ENCODE results near the gene GNGT2. TPM values are rescaled to one million over a fixed set of nuclear protein-coding genes. Genes with fewer than 3 reads are reported as not detected.

Gene GNGT2
- total and polyA plus RNA-seq, 4 donors: 1.8 to 12.3 (median 7.3) TPM

DNA sequence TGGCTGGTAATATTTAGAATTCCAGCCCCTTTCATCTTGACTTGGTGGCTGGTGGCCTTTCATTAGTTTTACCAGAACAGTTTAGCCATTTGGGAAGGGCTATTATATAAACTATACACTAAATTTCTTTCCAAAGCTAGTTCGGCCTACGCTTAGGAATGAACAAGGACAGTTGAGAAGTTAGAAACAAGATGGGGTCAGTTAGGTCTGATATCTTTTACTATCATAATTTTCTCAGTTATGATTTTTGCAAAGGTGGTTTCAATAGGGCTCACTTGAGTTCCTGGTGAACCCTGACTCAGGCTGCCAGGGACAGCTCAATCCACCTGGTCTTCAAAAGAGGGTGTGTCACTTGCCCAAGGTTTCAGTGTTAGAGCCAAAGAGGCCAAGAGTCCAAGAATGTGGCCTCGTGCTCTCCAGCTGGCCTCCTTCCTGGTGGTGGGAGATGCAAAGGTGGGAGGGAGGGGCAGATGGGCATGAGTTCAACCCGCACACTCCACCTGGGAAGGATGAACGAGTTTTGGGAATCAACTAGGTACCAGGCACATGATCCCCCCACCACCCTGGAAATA lies 24.2 kb upstream of the GNGT2 start:
- ATAC-seq (ENCODE audit: insufficient read depth, low FRiP score) (no peak), DNase-seq (no peak)
- 83 to 86% methylated on average over 5 of the region's 5 CpGs for WGBS, 2 donors
- H3K9me3 ChIP-seq (ENCODE audit: control insufficient read depth in 4 of 4, insufficient read depth in 3 of 4, low read length in 3 of 4): no peaks in the 10 kb centered on the region
- TF ChIP-seq, protein P1, sequence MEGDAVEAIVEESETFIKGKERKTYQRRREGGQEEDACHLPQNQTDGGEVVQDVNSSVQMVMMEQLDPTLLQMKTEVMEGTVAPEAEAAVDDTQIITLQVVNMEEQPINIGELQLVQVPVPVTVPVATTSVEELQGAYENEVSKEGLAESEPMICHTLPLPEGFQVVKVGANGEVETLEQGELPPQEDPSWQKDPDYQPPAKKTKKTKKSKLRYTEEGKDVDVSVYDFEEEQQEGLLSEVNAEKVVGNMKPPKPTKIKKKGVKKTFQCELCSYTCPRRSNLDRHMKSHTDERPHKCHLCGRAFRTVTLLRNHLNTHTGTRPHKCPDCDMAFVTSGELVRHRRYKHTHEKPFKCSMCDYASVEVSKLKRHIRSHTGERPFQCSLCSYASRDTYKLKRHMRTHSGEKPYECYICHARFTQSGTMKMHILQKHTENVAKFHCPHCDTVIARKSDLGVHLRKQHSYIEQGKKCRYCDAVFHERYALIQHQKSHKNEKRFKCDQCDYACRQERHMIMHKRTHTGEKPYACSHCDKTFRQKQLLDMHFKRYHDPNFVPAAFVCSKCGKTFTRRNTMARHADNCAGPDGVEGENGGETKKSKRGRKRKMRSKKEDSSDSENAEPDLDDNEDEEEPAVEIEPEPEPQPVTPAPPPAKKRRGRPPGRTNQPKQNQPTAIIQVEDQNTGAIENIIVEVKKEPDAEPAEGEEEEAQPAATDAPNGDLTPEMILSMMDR (IDR thresholded peaks at IDR 0.05; ENCODE audit: control extremely low read depth, extremely low read depth): no peak
- H3K4me3 ChIP-seq: no peak overlapping the region
- H3K27ac ChIP-seq (ENCODE audit: low read depth in 1 of 2, low read length in 1 of 2): no peak overlapping the region
- peaks cover 0 to 22% (median 11%) of the 10 kb centered on the region in 3 donors for H3K27me3 ChIP-seq (ENCODE audit: control insufficient read depth in 3 of 3, insufficient read depth in 3 of 3, low read length in 2 of 3)
- no peak overlapping the region for H3K9ac ChIP-seq (ENCODE audit: insufficient read depth in 1 of 2, low read length in 2 of 2)
- H3K36me3 ChIP-seq (ENCODE audit: control insufficient read depth in 4 of 4, insufficient read depth in 4 of 4, low read length in 4 of 4): no peaks in the 10 kb centered on the region
- H3K4me1 ChIP-seq (ENCODE audit: control insufficient read depth in 5 of 5, insufficient read depth in 5 of 5, low read length in 5 of 5): peaks cover 0 to 10% (median 0%) of the 10 kb centered on the region in 5 donors

DNA sequence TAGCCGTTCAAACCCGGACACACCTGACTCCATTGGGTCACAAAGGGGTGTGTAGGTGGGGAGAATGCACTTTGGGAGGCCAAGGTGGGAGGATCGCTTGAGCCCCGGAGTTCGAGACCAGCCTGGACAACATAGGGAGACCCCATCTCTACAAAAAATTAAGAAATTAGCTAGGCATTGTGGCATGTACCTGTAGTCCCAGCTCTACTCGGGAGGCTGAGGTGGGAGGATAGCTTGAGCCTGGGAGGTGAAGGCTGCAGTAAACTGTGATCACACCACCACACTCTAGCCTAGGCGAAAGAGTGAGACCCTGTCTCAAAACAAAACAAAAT lies 21.2 kb upstream of the GNGT2 start:
- Histone ChIP-seq H3K9ac (ENCODE audit: insufficient read depth in 1 of 2, low read length in 2 of 2) (no peak overlapping the region), H3K4me3 (no peak overlapping the region), H3K4me1 (ENCODE audit: control insufficient read depth in 5 of 5, insufficient read depth in 5 of 5, low read length in 5 of 5) (peaks cover 0 to 10% (median 0%) of the 10 kb centered on the region in 5 donors), H3K27ac (ENCODE audit: low read depth in 1 of 2, low read length in 1 of 2) (no peak overlapping the region), H3K9me3 (ENCODE audit: control insufficient read depth in 4 of 4, insufficient read depth in 3 of 4, low read length in 3 of 4) (no peaks in the 10 kb centered on the region), H3K27me3 (ENCODE audit: control insufficient read depth in 3 of 3, insufficient read depth in 3 of 3, low read length in 2 of 3) (peaks cover 0 to 42% (median 30%) of the 10 kb centered on the region in 3 donors), H3K36me3 (ENCODE audit: control insufficient read depth in 4 of 4, insufficient read depth in 4 of 4, low read length in 4 of 4) (no peaks in the 10 kb centered on the region)
- ATAC-seq (ENCODE audit: insufficient read depth, low FRiP score) (no peak), DNase-seq (no peak)
- TF ChIP-seq, protein P1 (IDR thresholded peaks at IDR 0.05; ENCODE audit: control extremely low read depth, extremely low read depth): no peak
- 69 to 82% methylated on average over 7 of the region's 7 CpGs for WGBS, 2 donors

DNA sequence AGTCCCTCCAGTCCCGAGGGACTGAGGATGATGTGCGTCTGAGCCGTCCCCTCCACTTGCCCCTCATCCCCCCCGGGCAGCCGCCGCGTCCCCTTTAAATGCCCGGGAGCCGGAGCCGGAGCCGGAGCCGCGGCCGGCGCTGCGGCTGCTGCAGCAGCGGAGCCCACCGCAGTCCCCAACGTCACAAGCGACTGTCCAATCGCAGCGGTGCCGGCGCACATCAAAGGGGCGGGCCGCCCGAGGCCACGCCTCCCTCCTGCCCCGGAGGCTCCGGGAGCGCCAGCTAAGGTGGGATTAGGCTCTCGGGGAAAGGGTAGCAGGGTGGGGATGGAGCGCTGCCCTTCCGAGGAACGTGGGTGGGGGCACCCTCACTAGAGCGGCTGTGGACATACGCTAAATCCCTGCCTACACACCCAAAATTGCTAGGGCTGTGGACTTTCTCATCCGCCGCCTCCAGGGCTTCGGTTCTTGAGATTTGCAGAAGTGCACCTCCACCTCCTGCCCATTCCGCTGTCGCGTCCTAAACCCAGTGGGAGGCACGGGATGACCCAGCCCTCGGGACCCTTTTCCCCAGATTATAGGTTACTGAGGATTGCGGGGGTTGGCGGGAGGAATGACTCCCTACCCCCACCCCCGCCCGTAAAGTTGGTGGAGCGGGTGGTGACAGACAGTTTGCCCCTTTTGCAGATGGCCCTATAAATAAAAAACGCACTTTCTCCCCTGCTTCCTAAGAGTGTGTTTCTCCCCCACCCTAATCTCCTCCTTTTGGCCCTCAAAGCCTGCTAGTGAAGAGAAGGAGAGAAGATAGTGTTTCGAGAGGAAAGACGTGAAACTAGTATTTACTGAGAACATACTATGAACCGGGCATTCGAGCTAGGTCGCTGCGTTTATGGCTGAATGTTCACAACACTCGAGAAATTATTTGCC lies 20.5 kb upstream of the GNGT2 start, which contains the start of gene PHOSPHO1:
TSS of gene PHOSPHO1 (minus strand) at position 152 of the 927 bp plus-strand sequence. CDS start 4,096 bp downstream, outside the sequence.
- H3K9me3 ChIP-seq (ENCODE audit: control insufficient read depth in 4 of 4, insufficient read depth in 3 of 4, low read length in 3 of 4): no peaks in the 10 kb centered on the region
- H3K4me1 ChIP-seq (ENCODE audit: control insufficient read depth in 5 of 5, insufficient read depth in 5 of 5, low read length in 5 of 5): peaks cover 0 to 10% (median 0%) of the 10 kb centered on the region in 5 donors
- TF ChIP-seq, protein P1 (IDR thresholded peaks at IDR 0.05; ENCODE audit: control extremely low read depth, extremely low read depth): no peak
- ATAC-seq (ENCODE audit: insufficient read depth, low FRiP score): peak; percentile 90
- peaks cover 0 to 45% (median 36%) of the 10 kb centered on the region in 3 donors for H3K27me3 ChIP-seq (ENCODE audit: control insufficient read depth in 3 of 3, insufficient read depth in 3 of 3, low read length in 2 of 3)
- WGBS, 2 donors: 3 to 5% methylated on average over 58 of the region's 58 CpGs
- H3K27ac ChIP-seq (ENCODE audit: low read depth in 1 of 2, low read length in 1 of 2): no peak within 1 kb of the TSS
- no peak within 1 kb of the TSS for H3K9ac ChIP-seq (ENCODE audit: insufficient read depth in 1 of 2, low read length in 2 of 2)
- H3K4me3 ChIP-seq: peak within 1 kb of the TSS; percentile 58
- DNase-seq: peak; percentile 85 to 90 (median 89)
- no peaks in the 10 kb centered on the region for H3K36me3 ChIP-seq (ENCODE audit: control insufficient read depth in 4 of 4, insufficient read depth in 4 of 4, low read length in 4 of 4)
